HG02870 (cell line): Measurements from ENCODE around the gene ACE.

Source experiments
- ATAC-seq: cut with Tn5 transposase; IDR thresholded peaks from one replicate; pipeline ENCODE4 v1.9.1; 2021; ENCODE audit warnings: mild to moderate bottlenecking, moderate library complexity; ENCODE audit not compliant: unreplicated experiment

ACE gene

GRCh38 chr17:63490329-63490728 is 13.5 kb downstream of the ACE start:
- ATAC-seq: no peak

- no peak for ATAC-seq
Measured at GRCh38 chr17:63490858-63491400, 14.1 kb downstream of the ACE start.

GRCh38 chr17:63491413-63491812 is 14.6 kb downstream of the ACE start:
- ATAC-seq: no peak

DNA sequence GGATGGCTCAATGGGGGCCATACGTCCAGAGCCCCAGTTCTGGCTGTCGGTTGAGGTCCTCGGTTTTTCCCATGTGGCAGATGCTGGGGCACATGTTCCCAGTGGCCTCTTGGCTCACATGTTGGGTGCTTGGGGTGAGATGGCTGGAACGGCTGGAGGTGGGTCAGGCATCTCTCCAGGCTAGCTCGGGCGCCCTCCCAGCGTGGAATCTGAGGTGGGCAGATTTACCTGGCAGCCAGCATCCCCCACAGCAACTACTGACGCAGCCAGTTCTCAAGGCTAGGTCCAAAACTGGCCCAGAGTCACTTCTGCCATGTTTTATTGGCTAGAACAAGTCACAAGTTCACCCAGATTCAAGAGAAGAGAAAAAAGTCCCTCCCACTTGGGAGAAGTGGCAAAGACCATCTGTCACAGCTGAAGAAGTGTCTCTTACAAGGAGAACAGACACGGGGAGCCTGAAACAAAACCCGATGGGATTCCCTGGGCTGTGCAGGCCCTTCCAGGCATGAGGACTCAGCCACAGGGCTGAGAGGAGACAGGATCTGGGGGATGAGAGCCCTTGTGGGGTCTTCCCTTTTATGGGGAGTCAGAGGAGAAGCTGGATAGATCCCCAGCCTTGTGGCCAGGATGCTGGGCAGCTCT is 15.2 kb downstream of the ACE start:
- ATAC-seq: no peak

- no peak for ATAC-seq
Measured at GRCh38 chr17:63492940-63493339, 16.1 kb downstream of the ACE start.

GRCh38 chr17:63493411-63493810 is 16.6 kb downstream of the ACE start:
- no peak for ATAC-seq

GRCh38 chr17:63494300-63494928 is 17.6 kb downstream of the ACE start:
- no peak for ATAC-seq

DNA sequence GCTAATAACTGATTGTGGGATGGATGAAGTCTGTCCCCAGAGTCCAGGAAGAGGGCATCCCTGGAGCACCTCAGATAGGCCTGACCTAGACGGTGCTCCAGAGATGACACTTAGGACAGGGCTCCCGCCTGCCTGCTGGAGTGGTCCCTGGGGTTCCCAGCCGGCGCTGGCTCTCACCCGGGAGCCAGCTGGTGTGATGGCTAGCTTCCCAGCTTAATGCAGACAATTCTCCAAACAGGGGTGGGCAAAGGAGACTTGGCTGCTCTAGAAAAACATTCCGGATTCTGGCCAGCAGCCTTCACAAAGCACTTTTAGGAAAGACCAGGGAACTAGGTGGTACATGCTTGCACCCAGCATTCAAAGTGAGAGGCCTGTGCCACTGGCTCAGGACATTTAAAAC is 18.6 kb downstream of the ACE start:
- no peak for ATAC-seq

- ATAC-seq: no peak
Measured at GRCh38 chr17:63496177-63496576, 19.3 kb downstream of the ACE start.

- ATAC-seq: no peak
Measured at GRCh38 chr17:63496663-63497400, 20.0 kb downstream of the ACE start.

DNA sequence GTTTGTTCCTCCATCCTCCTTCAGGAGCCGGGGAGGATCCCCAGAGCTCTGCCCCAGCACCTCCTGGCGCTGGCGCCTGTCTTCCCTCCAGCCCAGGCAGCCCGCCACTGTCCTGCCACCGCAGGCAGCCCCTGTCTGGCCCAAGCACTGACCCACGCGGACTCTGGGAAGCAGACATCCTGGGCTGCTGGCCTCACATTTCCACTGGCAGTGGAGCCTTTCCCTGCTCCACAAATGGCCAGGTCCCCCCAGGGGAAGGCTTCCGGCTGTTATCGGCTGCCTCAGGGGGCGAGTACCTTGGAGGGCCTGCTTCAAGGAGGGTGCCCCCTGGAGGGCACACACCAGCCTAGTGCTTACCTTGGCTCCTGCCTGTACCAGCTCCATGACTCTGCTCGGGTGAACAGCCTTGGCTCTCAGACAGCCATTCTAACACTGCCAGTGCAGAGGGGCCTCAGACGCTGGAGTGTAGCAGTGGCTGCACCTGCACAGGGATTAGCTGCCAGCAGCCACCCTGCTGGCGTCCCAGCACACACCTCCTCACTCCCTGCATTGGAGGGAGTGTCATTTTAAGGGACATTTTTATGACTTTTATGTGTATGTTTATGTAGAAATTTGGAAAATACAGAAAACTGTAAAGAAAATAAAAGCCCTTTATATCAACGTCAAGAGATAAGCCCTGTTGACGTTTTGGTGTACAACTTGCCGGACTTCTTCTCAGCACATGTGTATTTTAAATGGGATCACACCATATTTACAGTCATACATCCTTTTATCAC is 21.0 kb downstream of the ACE start:
- ATAC-seq: no peak

DNA sequence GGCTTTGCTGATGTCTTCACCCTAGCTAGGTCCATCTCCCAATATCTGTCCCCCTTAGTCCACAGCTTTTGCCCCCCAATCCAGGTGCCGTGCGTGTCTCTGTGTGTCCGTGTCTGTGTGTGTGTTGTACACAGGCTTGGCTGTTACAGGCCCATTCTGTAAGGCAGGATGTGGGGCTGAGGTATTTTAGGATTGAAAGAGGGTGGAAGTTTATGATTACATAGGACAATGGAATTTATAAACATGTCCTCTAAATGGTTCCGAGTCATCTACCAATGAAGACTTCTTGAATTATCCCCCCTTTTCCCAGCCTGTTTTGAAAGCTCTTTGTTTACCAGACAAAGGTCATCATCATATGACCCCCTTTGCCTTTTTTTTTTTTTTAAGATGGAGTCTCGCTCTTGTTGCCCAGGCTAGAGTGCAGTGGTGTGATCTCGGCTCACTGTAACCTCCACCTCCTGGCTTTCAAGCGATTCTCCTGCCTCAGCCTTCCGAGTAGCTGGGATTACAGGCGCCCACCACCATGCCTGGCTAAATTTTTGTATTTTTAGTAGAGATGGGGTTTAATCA is 21.9 kb downstream of the ACE start:
- ATAC-seq: no peak

DNA sequence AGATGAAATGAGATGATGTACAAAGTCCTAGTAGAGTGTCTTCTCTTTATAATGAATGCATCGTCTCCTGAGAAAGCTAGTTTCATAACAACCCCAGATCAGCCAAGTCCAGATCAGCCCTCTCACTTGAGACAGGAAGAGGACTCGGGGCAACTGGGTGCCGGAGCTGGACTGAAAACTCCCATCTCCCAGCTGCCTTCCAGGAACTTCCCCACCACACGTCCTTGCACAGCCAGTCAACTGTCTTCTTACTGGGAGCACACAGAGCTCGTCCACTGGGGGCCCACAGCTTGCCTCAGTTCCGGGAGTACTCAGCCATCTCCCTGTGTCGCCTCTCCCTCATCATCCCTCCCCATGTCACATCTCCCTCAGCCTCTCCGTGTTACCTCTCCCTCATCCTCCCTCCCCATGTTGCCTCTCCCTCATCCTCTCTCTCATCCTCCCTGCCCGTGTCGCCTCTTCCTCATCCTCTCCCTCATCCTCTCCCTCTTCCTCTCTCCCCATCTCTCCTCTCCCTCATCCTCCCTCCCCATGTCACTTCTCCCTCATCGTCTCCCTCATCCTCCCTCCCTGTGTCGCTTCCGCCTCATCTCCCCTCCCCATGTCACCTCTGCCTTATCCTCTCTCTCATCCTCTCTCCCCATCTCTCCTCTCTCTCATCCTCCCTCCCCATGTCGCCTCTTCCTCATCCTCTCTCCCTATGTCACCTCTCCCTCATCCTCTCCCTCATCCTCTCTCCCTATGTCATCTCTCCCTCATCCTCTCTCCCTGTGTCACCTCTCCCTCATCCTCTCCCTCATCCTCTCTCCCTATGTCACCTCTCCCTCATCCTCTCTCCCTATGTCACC is 23.9 kb downstream of the ACE start:
- ATAC-seq: no peak

DNA sequence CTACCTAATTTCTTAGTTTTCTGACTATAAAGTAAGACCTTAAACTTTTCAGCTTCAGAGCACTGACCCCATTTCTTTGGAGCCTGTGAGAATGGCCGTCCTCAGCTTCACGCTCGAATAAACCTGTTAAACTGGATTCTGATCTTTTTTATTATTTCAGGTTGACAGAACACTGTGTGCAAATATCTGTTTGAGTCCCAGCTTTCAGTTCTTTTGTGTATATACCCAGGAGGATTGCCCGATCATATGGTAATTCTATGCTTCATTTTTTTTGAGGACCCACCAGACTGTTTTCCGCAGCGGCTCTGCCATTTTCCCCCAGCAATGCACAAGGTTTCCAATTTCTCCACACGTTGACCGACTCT is 26.5 kb downstream of the ACE start:
- no peak for ATAC-seq

GRCh38 chr17:63504261-63504660 is 27.4 kb downstream of the ACE start:
- ATAC-seq: no peak

- no peak for ATAC-seq
Measured at GRCh38 chr17:63505341-63505740, 28.5 kb downstream of the ACE start.

DNA sequence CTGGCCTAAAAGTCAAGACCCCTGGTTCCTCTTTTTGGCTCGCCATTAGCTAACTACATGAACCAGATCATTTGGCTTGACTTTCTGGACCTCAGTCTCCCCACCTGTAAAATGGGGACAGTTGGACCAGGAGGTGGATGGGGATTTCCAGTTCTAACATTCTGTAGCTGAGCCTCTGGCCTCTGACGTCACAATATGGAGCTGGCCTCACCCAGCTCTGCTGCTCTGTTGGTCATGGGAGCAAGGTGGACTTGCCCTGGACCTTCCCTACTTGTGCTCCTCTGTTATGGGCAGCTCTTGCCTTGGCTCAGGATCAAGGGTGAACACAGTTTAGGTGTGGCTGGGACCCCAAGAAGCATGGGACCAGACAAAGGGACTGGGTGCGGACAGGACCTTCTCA is 29.8 kb downstream of the ACE start:
- no peak for ATAC-seq

GRCh38 chr17:63511331-63511730 is 34.5 kb downstream of the ACE start:
- no peak for ATAC-seq

GRCh38 chr17:63512388-63512787 is 35.5 kb downstream of the ACE start:
- no peak for ATAC-seq
